Mucosa of rectum (tissue), 2 donors: ENCODE results near the gene CARD11.

Source experiments
- H3K27ac ChIP-seq, 2 donors: one replicate each; pipeline ENCODE4 v1.7.0; 2013; ENCODE audit warnings: inconsistent platforms in 2 of 2, low read depth in 2 of 2, low read length in 2 of 2
- H3K27me3 ChIP-seq, 2 donors: one replicate each; pipeline ENCODE4 v1.7.0; 2013; ENCODE audit warnings: low read length in 2 of 2; ENCODE audit not compliant: control insufficient read depth in 2 of 2, insufficient read depth in 2 of 2
- H3K36me3 ChIP-seq, 2 donors: one replicate each; pipeline ENCODE4 v1.7.0; 2013; ENCODE audit warnings: low read length in 2 of 2; ENCODE audit not compliant: control insufficient read depth in 2 of 2, insufficient read depth in 2 of 2
- H3K4me1 ChIP-seq, 2 donors: one replicate each; pipeline ENCODE4 v1.7.0; 2013; ENCODE audit warnings: low read length in 2 of 2, mild to moderate bottlenecking in 1 of 2; ENCODE audit not compliant: control insufficient read depth in 2 of 2, insufficient read depth in 2 of 2
- H3K4me3 ChIP-seq, 2 donors: one replicate each; pipeline ENCODE4 v1.7.0; 2013; ENCODE audit warnings: low read length in 2 of 2
- H3K9ac ChIP-seq, 2 donors: one replicate each; pipeline ENCODE4 v1.7.0; 2013; ENCODE audit warnings: low read length in 2 of 2, low read depth in 1 of 2, mild to moderate bottlenecking in 1 of 2
- H3K9me3 ChIP-seq, 2 donors: one replicate each; pipeline ENCODE4 v1.7.0; 2013; ENCODE audit warnings: low read length in 2 of 2; ENCODE audit not compliant: control insufficient read depth in 2 of 2
- donor health status: healthy.
- donor health status: Normal muscosa, but diverticular disease.

CARD11 gene

DNA sequence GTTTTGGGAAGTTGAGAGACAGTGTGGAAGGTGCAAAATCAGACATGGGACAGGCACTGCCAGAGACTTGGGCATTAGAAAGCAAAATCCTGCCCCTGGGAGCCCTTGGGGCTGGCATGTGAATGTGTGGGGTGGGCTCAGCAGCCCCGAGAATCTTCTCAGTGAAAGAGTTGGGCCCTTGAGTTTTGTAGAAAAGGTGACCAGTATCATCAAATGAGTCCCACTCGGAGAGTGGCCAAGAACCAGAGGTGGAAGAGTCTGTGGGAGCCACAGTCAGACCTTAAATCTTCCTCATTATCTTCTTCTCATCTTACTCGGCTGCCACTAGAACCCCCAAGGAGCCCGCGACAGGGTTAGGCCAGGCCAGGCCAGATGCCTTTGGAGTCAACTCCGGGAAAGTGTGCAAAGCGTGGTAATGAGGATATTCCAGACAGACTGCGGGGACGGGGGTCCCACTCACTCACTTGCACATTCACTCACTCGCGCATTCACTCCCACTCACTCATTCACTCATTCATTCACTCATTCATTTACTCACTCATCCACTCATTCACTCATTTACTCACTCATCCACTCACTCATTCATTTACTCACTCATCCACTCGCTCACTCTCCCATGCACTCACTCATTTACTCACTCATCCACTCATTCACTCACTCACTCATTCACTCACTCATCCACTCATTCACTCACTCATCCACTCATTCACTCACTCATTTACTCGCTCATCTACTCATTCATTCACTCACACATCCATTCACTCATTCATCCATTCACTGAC, 74.9 kb downstream of the CARD11 start:
- no peak overlapping the region for H3K9ac ChIP-seq
- peaks cover 0 to 8% of the 10 kb centered on the region in 2 donors for H3K9me3 ChIP-seq
- H3K27ac ChIP-seq: no peak overlapping the region
- H3K27me3 ChIP-seq: no peaks in the 10 kb centered on the region
- H3K4me3 ChIP-seq: no peak overlapping the region
- H3K36me3 ChIP-seq: no peaks in the 10 kb centered on the region
- H3K4me1 ChIP-seq: no peaks in the 10 kb centered on the region

GRCh38 chr7:2968176-2968575, 75.5 kb downstream of the CARD11 start:
- no peaks in the 10 kb centered on the region for H3K27me3 ChIP-seq
- no peak overlapping the region for H3K4me3 ChIP-seq
- no peaks in the 10 kb centered on the region for H3K4me1 ChIP-seq
- H3K9ac ChIP-seq: no peak overlapping the region
- H3K36me3 ChIP-seq: no peaks in the 10 kb centered on the region
- H3K27ac ChIP-seq: no peak overlapping the region
- peaks cover 0 to 8% of the 10 kb centered on the region in 2 donors for H3K9me3 ChIP-seq

GRCh38 chr7:2967705-2968104, 76.0 kb downstream of the CARD11 start:
- no peaks in the 10 kb centered on the region for H3K27me3 ChIP-seq

DNA sequence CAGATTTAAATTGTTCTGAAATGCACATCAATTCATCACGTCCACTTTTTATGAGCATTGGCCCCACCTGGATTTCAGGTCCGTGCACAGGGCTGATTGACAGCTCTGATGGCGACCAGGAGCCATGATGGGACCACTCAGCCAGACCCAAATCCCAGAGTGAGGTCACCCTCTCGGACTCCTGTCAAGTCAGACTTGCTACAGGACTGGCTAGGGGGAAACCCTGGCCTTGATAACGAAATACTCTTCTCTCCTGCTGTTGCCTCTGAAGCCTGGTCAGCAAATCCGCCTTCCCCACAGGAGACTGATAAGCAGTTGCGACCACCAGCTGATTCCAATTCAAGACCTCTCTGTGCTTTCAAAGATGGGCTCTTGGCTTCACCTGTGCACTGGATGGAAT, 76.4 kb downstream of the CARD11 start:
- Histone ChIP-seq H3K36me3 (no peaks in the 10 kb centered on the region), H3K9me3 (peaks cover 0 to 8% of the 10 kb centered on the region in 2 donors), H3K4me1 (no peaks in the 10 kb centered on the region), H3K27ac (no peak overlapping the region), H3K9ac (no peak overlapping the region), H3K4me3 (no peak overlapping the region), H3K27me3 (no peaks in the 10 kb centered on the region)

More at GRCh38 chr7:2967705-2968104, 76.0 kb downstream of the CARD11 start:
- H3K4me3 ChIP-seq: no peak overlapping the region
- no peak overlapping the region for H3K9ac ChIP-seq
- no peaks in the 10 kb centered on the region for H3K36me3 ChIP-seq
- H3K4me1 ChIP-seq: no peaks in the 10 kb centered on the region
- no peak overlapping the region for H3K27ac ChIP-seq
- peaks cover 0 to 8% of the 10 kb centered on the region in 2 donors for H3K9me3 ChIP-seq

DNA sequence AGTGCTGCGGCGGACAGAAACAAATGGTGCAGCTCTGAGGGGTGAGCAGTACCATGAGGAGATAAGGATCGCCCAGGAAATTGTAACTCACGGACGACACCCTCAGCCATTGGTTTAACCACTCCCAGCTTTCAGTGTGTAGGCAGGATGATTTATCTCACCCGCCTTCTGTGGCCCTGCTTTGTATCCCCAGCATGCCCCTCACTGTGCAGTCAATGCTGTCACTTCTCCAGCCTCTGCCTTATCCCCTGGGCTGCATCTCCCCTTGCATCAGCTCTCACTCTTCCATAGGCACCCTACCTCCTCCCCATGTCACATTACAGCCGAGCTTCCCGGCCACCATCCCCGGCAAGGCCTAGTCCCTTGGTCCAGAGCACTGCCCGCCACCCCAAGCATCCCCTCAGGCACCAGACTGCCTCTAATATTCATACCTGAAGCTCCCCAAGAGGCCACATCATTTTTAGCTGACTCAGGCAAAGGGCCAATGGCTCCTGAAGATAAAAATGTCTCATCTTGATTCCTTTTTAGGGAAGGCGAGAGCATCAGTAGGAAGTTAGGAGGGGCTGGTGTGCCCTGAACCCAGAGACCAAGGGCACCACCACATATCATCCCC, 77.1 kb downstream of the CARD11 start:
- H3K4me1 ChIP-seq: no peaks in the 10 kb centered on the region

DNA sequence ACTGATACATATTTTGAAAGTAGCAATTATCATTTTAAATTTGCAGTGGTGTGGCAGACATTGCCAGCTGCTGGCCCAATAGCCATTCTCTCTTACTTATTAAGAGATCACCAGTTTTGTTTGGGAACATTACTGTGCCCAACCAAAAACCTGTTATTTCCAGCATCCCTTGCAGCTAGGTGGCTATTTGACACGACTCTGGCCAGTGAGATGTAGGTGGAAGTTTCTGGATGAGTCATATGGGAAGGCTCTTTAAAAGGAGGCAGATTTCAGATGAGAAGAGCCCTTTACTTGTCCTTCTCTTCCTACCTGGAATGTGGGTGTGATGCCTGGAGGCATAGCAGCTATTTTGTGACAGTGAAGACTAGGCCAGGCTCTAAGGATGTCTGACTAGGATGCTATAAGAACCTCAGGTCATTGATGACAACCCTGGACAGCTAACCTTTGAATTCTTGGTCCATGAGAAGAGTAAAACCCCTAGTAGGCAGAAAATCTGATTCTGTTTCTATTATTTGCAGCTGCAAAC, 77.9 kb downstream of the CARD11 start:
- H3K27me3 ChIP-seq: no peaks in the 10 kb centered on the region
- no peaks in the 10 kb centered on the region for H3K4me1 ChIP-seq
- H3K27ac ChIP-seq: no peak overlapping the region
- no peaks in the 10 kb centered on the region for H3K36me3 ChIP-seq
- no peak overlapping the region for H3K4me3 ChIP-seq
- no peak overlapping the region for H3K9ac ChIP-seq
- peaks cover 0 to 8% of the 10 kb centered on the region in 2 donors for H3K9me3 ChIP-seq

More for the DNA sequence above, 77.1 kb downstream of the CARD11 start:
- Histone ChIP-seq H3K9ac (no peak overlapping the region), H3K4me3 (no peak overlapping the region), H3K36me3 (no peaks in the 10 kb centered on the region), H3K27me3 (no peaks in the 10 kb centered on the region), H3K9me3 (peaks cover 0 to 8% of the 10 kb centered on the region in 2 donors), H3K27ac (no peak overlapping the region)

GRCh38 chr7:2965301-2965700, 78.4 kb downstream of the CARD11 start:
- H3K4me3 ChIP-seq: no peak overlapping the region
- no peaks in the 10 kb centered on the region for H3K27me3 ChIP-seq
- H3K9ac ChIP-seq: no peak overlapping the region
- H3K4me1 ChIP-seq: no peaks in the 10 kb centered on the region
- peaks cover 0 to 8% of the 10 kb centered on the region in 2 donors for H3K9me3 ChIP-seq
- H3K27ac ChIP-seq: no peak overlapping the region
- no peaks in the 10 kb centered on the region for H3K36me3 ChIP-seq

- H3K4me3 ChIP-seq: no peak overlapping the region
- H3K27me3 ChIP-seq: no peaks in the 10 kb centered on the region
- peaks cover 0 to 8% of the 10 kb centered on the region in 2 donors for H3K9me3 ChIP-seq
- H3K36me3 ChIP-seq: no peaks in the 10 kb centered on the region
- H3K27ac ChIP-seq: no peak overlapping the region
- no peak overlapping the region for H3K9ac ChIP-seq
- H3K4me1 ChIP-seq: no peaks in the 10 kb centered on the region
These were observed 79.5 kb downstream of the CARD11 start for GRCh38 chr7:2964208-2964607.

DNA sequence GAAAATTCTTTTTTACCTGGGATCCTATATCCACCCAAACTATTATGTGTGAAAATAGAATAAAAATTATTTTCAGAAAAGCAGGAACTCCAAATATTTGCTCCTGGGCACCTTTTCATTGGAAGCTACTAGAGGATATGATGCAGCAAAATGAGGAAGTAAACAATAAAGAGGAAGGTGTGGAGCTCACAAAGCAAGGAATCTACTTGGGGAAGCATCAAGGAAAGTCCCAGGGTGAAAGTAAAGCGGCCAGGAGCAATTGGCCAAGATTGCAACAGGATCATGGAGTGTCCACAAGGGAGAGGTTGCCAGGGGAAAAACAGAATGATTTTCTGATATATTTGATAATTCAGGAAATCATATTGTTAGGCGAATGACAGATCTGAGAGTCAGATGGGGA, 80.8 kb downstream of the CARD11 start:
- Histone ChIP-seq H3K36me3 (no peaks in the 10 kb centered on the region), H3K27me3 (no peaks in the 10 kb centered on the region), H3K9ac (no peak overlapping the region), H3K4me1 (no peaks in the 10 kb centered on the region), H3K4me3 (no peak overlapping the region), H3K27ac (no peak overlapping the region), H3K9me3 (peaks cover 0 to 8% of the 10 kb centered on the region in 2 donors)

DNA sequence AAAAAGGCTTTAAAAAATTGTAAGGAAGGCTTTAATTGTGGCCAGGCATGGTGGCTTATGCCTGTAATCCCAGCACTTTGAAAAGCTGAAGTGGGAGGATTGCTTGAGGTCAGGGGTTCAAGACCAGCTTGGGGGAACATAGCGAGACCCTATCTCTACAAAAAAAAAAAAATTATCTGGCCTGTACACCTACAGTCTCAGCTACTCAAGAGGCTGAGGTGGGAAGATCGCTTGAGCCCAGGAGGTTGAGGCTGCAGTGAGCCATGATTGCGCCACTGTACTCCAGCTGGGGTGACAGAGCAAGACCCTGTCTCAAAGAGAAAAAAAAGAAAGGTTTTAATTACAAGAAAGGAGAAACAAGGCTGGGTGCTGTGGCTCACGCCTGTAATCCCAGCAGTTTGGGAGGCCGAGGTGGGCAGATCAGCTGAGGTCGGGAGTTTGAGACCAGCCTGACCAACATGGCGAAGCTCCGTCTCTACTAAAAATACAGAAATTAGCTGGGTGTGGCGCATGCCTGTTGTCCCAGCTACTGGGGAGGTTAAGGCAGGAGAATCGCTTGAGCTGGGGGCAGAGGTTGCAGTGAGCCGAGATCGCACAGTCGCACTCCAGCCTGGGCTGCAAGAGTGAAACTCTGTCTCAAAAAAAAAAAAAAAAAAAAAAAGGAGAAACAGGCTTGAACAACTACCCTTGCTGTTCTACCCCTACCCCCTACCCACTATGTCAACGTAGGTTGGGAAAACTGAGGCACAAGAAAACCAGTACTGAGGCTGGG, 83.7 kb downstream of the CARD11 start:
- no peaks in the 10 kb centered on the region for H3K9me3 ChIP-seq
- H3K4me3 ChIP-seq: no peak overlapping the region
- no peak overlapping the region for H3K27ac ChIP-seq
- H3K27me3 ChIP-seq: no peaks in the 10 kb centered on the region
- no peak overlapping the region for H3K9ac ChIP-seq
- no peaks in the 10 kb centered on the region for H3K4me1 ChIP-seq
- no peaks in the 10 kb centered on the region for H3K36me3 ChIP-seq
